Smooth muscle cell (in vitro differentiated cells): ENCODE results near the gene KRTCAP3. TPM values are rescaled to one million over a fixed set of nuclear protein-coding genes. Genes with fewer than 3 reads are reported as not detected.

Experiments
- DNase-seq: peaks from one replicate; lab custom pipeline; 2025; ENCODE audit not compliant: unreplicated experiment; lab: John Stamatoyannopoulos, UW
- H2AFZ ChIP-seq: fragments of 200-600 bp; sonication (generic); 2 replicates; pipeline ENCODE4 v1.6.0; 2016; ENCODE audit warnings: antibody characterized with exemption, low read depth, mild to moderate bottlenecking
- H3F3A ChIP-seq: fragments of 200-600 bp; sonication (generic); 2 replicates; pipeline ENCODE4 v1.6.0; 2017; ENCODE audit warnings: antibody characterized with exemption, low read depth
- H3K27ac ChIP-seq: fragments of 200-600 bp; sonication (generic); 2 replicates; pipeline ENCODE4 v1.5.1; 2016; ENCODE audit warnings: low read depth, mild to moderate bottlenecking
- H3K27me3 ChIP-seq: fragments of 200-600 bp; sonication (generic); 2 replicates; pipeline ENCODE4 v1.6.1; 2016; ENCODE audit warnings: low read depth, mild to moderate bottlenecking
- H3K36me3 ChIP-seq: fragments of 200-600 bp; sonication (generic); 2 replicates; pipeline ENCODE4 v1.5.1; 2016; ENCODE audit warnings: low read depth
- H3K4me1 ChIP-seq: fragments of 200-600 bp; sonication (generic); 2 replicates; pipeline ENCODE4 v1.5.1; 2016; ENCODE audit warnings: low read depth
- H3K4me2 ChIP-seq: fragments of 200-600 bp; sonication (generic); 2 replicates; pipeline ENCODE4 v1.6.0; 2016; ENCODE audit warnings: mild to moderate bottlenecking
- H3K4me3 ChIP-seq: fragments of 200-600 bp; sonication (generic); 2 replicates; pipeline ENCODE4 v1.5.1; 2016; ENCODE audit warnings: mild to moderate bottlenecking
- H3K79me2 ChIP-seq: fragments of 200-600 bp; sonication (generic); 2 replicates; pipeline ENCODE4 v1.6.0; 2016; ENCODE audit warnings: low read depth, mild to moderate bottlenecking
- H3K9ac ChIP-seq: fragments of 200-600 bp; sonication (generic); 2 replicates; pipeline ENCODE4 v1.6.0; 2016; ENCODE audit warnings: low read depth
- H3K9me3 ChIP-seq: fragments of 200-600 bp; sonication (generic); replicated peaks from 2 replicates; pipeline ENCODE4 v1.5.1; 2016; ENCODE audit warnings: low read depth
- H4K20me1 ChIP-seq: fragments of 200-600 bp; sonication (generic); 2 replicates; pipeline ENCODE4 v1.6.0; 2016; ENCODE audit warnings: low read depth
- CTCF ChIP-seq: fragments of 200-600 bp; sonication (generic); IDR thresholded peaks from 2 replicates; pipeline ENCODE4 v1.5.1; 2017; ENCODE audit warnings: borderline replicate concordance, mild to moderate bottlenecking, antibody characterized with exemption; ENCODE audit not compliant: insufficient read depth, poor library complexity, severe bottlenecking
- WGBS: methylation state at CpG from one replicate; pipeline ENCODE4 v1.1.7; 2016; ENCODE audit warnings: low lambda C conversion rate; 5-methylcytosine and 5-hydroxymethylcytosine counted together
- polyA plus RNA-seq: library from polyadenylated mRNA; unstranded; fragments of >200 nt; fragmentation: Nextera tagmentation; extraction: Ambion mirVana; gene quantifications from 2 replicates; pipeline ENCODE4 v1.2.1, GENCODE V29; 2016
- total RNA-seq: library from RNA; depleted of rRNA; stranded (reverse); fragments of >200 nt; gene quantifications from 2 replicates; pipeline ENCODE4 v1.2.3, GENCODE V29; 2014

Gene KRTCAP3
- total and polyA plus RNA-seq, 2 experiments from 2014 or later: 2.9 to 3.2 TPM

DNA sequence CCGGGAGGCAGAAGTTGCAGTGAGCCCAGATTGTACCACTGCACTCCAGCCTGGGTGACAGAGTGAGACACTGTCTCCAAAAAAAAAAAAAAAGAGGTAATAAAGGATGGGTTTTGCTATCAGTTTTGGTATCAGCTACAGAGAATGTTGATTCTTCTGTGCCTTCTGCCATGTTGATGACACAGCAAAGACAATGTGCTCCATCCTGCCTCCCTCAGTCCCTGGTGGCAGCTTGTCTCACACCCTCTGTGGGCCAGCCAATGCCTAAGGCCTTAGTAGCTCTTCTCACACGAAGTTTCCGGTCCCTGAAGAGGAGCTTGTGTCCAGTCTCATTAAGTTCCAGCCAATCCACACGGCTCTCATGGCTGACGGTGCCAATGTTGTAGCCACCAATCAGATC, 29.8 kb downstream of the KRTCAP3 start:
- Histone ChIP-seq H3K36me3 (no peaks in the 10 kb centered on the region), H3K4me3 (no peak overlapping the region), H2AFZ (no peak overlapping the region), H3K27me3 (no peaks in the 10 kb centered on the region), H3K9me3 (no peaks in the 10 kb centered on the region), H4K20me1 (no peaks in the 10 kb centered on the region), H3F3A (no peaks in the 10 kb centered on the region), H3K79me2 (no peaks in the 10 kb centered on the region), H3K27ac (no peak overlapping the region), H3K9ac (no peak overlapping the region), H3K4me2 (no peak overlapping the region), H3K4me1 (no peaks in the 10 kb centered on the region)
- TF ChIP-seq CTCF: no peak
- DNase-seq: no peak
- 94% methylated on average over 5 of the region's 5 CpGs for WGBS

GRCh38 chr2:27485496-27485895, 43.3 kb downstream of the KRTCAP3 start:
- Histone ChIP-seq H3K79me2 (no peaks in the 10 kb centered on the region), H3F3A (no peaks in the 10 kb centered on the region), H3K36me3 (no peaks in the 10 kb centered on the region), H3K4me3 (no peak overlapping the region), H3K27ac (no peak overlapping the region), H3K4me1 (no peaks in the 10 kb centered on the region), H3K27me3 (no peaks in the 10 kb centered on the region), H2AFZ (no peak overlapping the region), H3K9ac (no peak overlapping the region), H4K20me1 (no peaks in the 10 kb centered on the region), H3K4me2 (no peak overlapping the region), H3K9me3 (no peaks in the 10 kb centered on the region)
- 76% methylated on average over 3 of the region's 3 CpGs for WGBS
- DNase-seq: no peak
- no peak for TF ChIP-seq CTCF

DNA sequence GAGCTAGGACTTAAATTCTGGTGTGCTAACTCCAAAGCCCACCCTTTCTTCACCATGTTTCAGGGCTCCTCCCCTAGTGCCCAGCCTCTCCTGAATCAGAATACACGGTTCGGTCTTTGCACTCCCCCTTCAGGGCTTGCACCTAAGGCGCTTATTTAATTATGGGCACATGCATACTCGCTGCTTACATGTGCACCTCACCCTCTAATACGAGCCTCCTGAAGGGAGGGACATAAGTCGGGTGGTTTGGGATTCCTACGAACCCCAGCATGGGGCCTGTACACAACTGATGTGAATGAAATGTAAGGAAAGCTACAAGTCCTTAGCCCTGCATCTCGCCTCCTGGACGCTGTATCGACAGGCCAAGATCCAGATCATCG, 46.9 kb downstream of the KRTCAP3 start:
- Histone ChIP-seq H3K27me3 (no peaks in the 10 kb centered on the region), H3K9me3 (no peaks in the 10 kb centered on the region), H3K79me2 (no peaks in the 10 kb centered on the region), H3F3A (no peaks in the 10 kb centered on the region), H3K4me1 (no peaks in the 10 kb centered on the region), H2AFZ (peak overlapping the region; percentile 87), H3K27ac (peak overlapping the region; percentile 74), H3K4me3 (peak overlapping the region; percentile 62), H3K4me2 (peak overlapping the region; percentile 89), H3K36me3 (no peaks in the 10 kb centered on the region), H3K9ac (peak overlapping the region; percentile 79), H4K20me1 (no peaks in the 10 kb centered on the region)
- DNase-seq: no peak
- 8% methylated on average over 11 of the region's 11 CpGs for WGBS
- no peak for TF ChIP-seq CTCF

GRCh38 chr2:27489498-27490397, 47.6 kb downstream of the KRTCAP3 start, which contains the start of gene IFT172:
Gene IFT172 (minus strand): TSS chr2:27489743. CDS start chr2:27489653, 90 bp downstream.
- Histone ChIP-seq H3K36me3 (no peaks in the 10 kb centered on the region), H3F3A (no peaks in the 10 kb centered on the region), H3K9me3 (no peaks in the 10 kb centered on the region), H3K27me3 (no peaks in the 10 kb centered on the region), H3K4me1 (no peaks in the 10 kb centered on the region), H4K20me1 (no peaks in the 10 kb centered on the region), H3K9ac (peak within 1 kb of the TSS; percentile 79), H3K4me2 (peak within 1 kb of the TSS; percentile 89), H2AFZ (peak within 1 kb of the TSS; percentile 87), H3K79me2 (no peaks in the 10 kb centered on the region), H3K4me3 (peak within 1 kb of the TSS; percentile 62), H3K27ac (peak within 1 kb of the TSS; percentile 74)
- WGBS: 9% methylated on average over 43 of the region's 43 CpGs
- TF ChIP-seq CTCF: no peak
- peak; percentile 80 for DNase-seq
